ENCODE measurements around the gene ISOC2.

DNA sequence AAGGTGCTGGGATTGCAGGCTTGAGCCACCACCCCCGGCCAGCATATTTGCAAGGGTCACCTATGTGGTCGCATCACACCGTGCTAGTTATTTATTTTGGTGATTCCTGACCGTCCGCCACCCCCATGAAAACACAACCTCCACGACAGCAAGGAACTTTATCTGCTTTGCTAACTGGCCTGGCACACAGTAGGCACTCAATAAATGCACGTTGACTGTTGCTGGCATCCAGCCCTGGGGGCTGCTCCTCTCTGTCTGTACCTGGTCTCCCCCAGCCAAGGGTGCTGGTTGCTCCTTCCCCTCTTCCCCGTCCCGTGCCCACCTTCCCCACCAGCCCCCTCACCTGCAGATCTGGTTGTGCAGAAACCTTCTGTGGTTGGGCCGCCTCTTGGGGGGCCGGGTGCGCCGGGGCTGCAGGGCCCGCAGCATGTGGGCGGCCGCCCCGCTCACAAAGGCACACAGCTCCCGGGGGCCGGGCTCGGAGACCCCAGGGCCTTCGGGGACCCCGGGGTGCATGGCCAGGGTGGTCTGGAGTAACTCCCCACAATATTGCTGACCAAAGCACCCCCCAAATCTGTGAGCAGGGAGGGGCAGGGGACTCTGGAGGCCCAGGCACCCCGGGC lies 2.7 kb upstream of the ISOC2 start:
- TF ChIP-seq EZH2phosphoT487 (IDR thresholded peaks at IDR 0.05; ENCODE audit: borderline replicate concordance): no peak
- TF ChIP-seq, protein P1, sequence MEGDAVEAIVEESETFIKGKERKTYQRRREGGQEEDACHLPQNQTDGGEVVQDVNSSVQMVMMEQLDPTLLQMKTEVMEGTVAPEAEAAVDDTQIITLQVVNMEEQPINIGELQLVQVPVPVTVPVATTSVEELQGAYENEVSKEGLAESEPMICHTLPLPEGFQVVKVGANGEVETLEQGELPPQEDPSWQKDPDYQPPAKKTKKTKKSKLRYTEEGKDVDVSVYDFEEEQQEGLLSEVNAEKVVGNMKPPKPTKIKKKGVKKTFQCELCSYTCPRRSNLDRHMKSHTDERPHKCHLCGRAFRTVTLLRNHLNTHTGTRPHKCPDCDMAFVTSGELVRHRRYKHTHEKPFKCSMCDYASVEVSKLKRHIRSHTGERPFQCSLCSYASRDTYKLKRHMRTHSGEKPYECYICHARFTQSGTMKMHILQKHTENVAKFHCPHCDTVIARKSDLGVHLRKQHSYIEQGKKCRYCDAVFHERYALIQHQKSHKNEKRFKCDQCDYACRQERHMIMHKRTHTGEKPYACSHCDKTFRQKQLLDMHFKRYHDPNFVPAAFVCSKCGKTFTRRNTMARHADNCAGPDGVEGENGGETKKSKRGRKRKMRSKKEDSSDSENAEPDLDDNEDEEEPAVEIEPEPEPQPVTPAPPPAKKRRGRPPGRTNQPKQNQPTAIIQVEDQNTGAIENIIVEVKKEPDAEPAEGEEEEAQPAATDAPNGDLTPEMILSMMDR (conservative IDR thresholded peaks at IDR 0.05; ENCODE audit: low read length): no peak
